ENCODE measurements around the gene GLIS1. TPM values are rescaled to one million over a fixed set of nuclear protein-coding genes. Genes with fewer than 3 reads are reported as not detected.

GLIS1 gene
- total RNA-seq, 1 donor from 2014 or later, result 2.1 TPM

GRCh38 chr1:53502641-53503432 is 236.1 kb downstream of the GLIS1 start:
- DNase-seq (ENCODE audit: low spot score), result no peak

GRCh38 chr1:53501065-53502005 is 237.6 kb downstream of the GLIS1 start:
- no peak for DNase-seq (ENCODE audit: low spot score)

GRCh38 chr1:53500204-53501064 is 238.5 kb downstream of the GLIS1 start:
- DNase-seq (ENCODE audit: low spot score), result no peak

- DNase-seq (ENCODE audit: low spot score), result no peak
Observed at GRCh38 chr1:53499257-53500203, 239.4 kb downstream of the GLIS1 start.

- DNase-seq (ENCODE audit: low spot score), result no peak
Observed at GRCh38 chr1:53498555-53499131, 240.3 kb downstream of the GLIS1 start.

- DNase-seq (ENCODE audit: low spot score), result no peak
Observed at GRCh38 chr1:53495633-53496345, 243.2 kb downstream of the GLIS1 start.

GRCh38 chr1:53490351-53490750 is 248.6 kb downstream of the GLIS1 start:
- DNase-seq (ENCODE audit: low spot score), result no peak

- DNase-seq (ENCODE audit: low spot score), result no peak
Observed at GRCh38 chr1:53486395-53487026, 252.5 kb downstream of the GLIS1 start.

- no peak for DNase-seq (ENCODE audit: low spot score)
Observed at GRCh38 chr1:53485478-53486394, 253.2 kb downstream of the GLIS1 start.

GRCh38 chr1:53484705-53485477 is 254.1 kb downstream of the GLIS1 start:
- DNase-seq (ENCODE audit: low spot score), result no peak

GRCh38 chr1:53483656-53484055 is 255.3 kb downstream of the GLIS1 start:
- DNase-seq (ENCODE audit: low spot score), result no peak

- DNase-seq (ENCODE audit: low spot score), result no peak
Observed at GRCh38 chr1:53483170-53483569, 255.8 kb downstream of the GLIS1 start.

- no peak for DNase-seq (ENCODE audit: low spot score)
Observed at GRCh38 chr1:53482441-53483153, 256.4 kb downstream of the GLIS1 start.

GRCh38 chr1:53481456-53481855 is 257.5 kb downstream of the GLIS1 start:
- DNase-seq (ENCODE audit: low spot score), result no peak

- no peak for DNase-seq (ENCODE audit: low spot score)
Observed at GRCh38 chr1:53480678-53481077, 258.3 kb downstream of the GLIS1 start.

- DNase-seq (ENCODE audit: low spot score), result no peak
Observed at GRCh38 chr1:53478502-53478818, 260.5 kb downstream of the GLIS1 start.
